IPS-15b (cell line): ENCODE measurements around the gene DEXI.

Source experiments
- H3K27me3 ChIP-seq: one replicate; pipeline ENCODE4 v1.6.1; 2013; ENCODE audit warnings: low read length; ENCODE audit not compliant: control insufficient read depth, insufficient read depth
- H3K36me3 ChIP-seq: one replicate; pipeline ENCODE4 v1.6.1; 2013; ENCODE audit warnings: low read length; ENCODE audit not compliant: control insufficient read depth, insufficient read depth
- H3K4me1 ChIP-seq: one replicate; pipeline ENCODE4 v1.6.1; 2013; ENCODE audit warnings: mild to moderate bottlenecking, low read length; ENCODE audit not compliant: control insufficient read depth, insufficient read depth
- H3K4me3 ChIP-seq: one replicate; pipeline ENCODE4 v1.5.1; 2013; ENCODE audit warnings: low read depth, low read length
- H3K9ac ChIP-seq: one replicate; pipeline ENCODE4 v1.6.1; 2013; ENCODE audit warnings: low read depth, mild to moderate bottlenecking, low read length
- H3K9me3 ChIP-seq: one replicate; pipeline ENCODE4 v1.6.1; 2013; ENCODE audit warnings: mild to moderate bottlenecking, low read length; ENCODE audit not compliant: control insufficient read depth, insufficient read depth

Gene DEXI

GRCh38 chr16:10979717-10980601, 37.7 kb upstream of the DEXI start:
- peaks cover 3% of the 10 kb centered on the region for H3K36me3 ChIP-seq
- no peak overlapping the region for H3K4me3 ChIP-seq
- H3K9ac ChIP-seq: no peak overlapping the region
- no peaks in the 10 kb centered on the region for H3K27me3 ChIP-seq
- no peaks in the 10 kb centered on the region for H3K4me1 ChIP-seq
- H3K9me3 ChIP-seq: no peaks in the 10 kb centered on the region

GRCh38 chr16:10978871-10979446, 36.7 kb upstream of the DEXI start:
- Histone ChIP-seq H3K36me3 (peaks cover 3% of the 10 kb centered on the region), H3K4me1 (no peaks in the 10 kb centered on the region), H3K9ac (no peak overlapping the region), H3K4me3 (no peak overlapping the region), H3K27me3 (no peaks in the 10 kb centered on the region), H3K9me3 (no peaks in the 10 kb centered on the region)

- H3K9me3 ChIP-seq: no peaks in the 10 kb centered on the region
- H3K36me3 ChIP-seq: no peaks in the 10 kb centered on the region
- no peaks in the 10 kb centered on the region for H3K27me3 ChIP-seq
- H3K4me1 ChIP-seq: no peaks in the 10 kb centered on the region
- H3K9ac ChIP-seq: no peak overlapping the region
- no peak overlapping the region for H3K4me3 ChIP-seq
These were observed 35.9 kb upstream of the DEXI start for GRCh38 chr16:10978124-10978523.

- H3K4me1 ChIP-seq: peaks cover 3% of the 10 kb centered on the region
- H3K9ac ChIP-seq: no peak overlapping the region
- no peaks in the 10 kb centered on the region for H3K9me3 ChIP-seq
- no peaks in the 10 kb centered on the region for H3K27me3 ChIP-seq
- H3K4me3 ChIP-seq: no peak overlapping the region
- no peaks in the 10 kb centered on the region for H3K36me3 ChIP-seq
These were observed 34.4 kb upstream of the DEXI start for GRCh38 chr16:10976634-10977033.

- Histone ChIP-seq H3K4me3 (no peak overlapping the region), H3K4me1 (peaks cover 3% of the 10 kb centered on the region), H3K9ac (no peak overlapping the region), H3K36me3 (no peaks in the 10 kb centered on the region), H3K9me3 (no peaks in the 10 kb centered on the region), H3K27me3 (no peaks in the 10 kb centered on the region)
These were observed 30.7 kb upstream of the DEXI start for GRCh38 chr16:10972819-10973464.

- H3K27me3 ChIP-seq: no peaks in the 10 kb centered on the region
- H3K4me1 ChIP-seq: peaks cover 3% of the 10 kb centered on the region
- no peak overlapping the region for H3K4me3 ChIP-seq
- peak overlapping the region; percentile 0 for H3K9ac ChIP-seq
- no peaks in the 10 kb centered on the region for H3K36me3 ChIP-seq
- H3K9me3 ChIP-seq: no peaks in the 10 kb centered on the region
These were observed 30.0 kb upstream of the DEXI start for GRCh38 chr16:10972108-10972818.

- peaks cover 3% of the 10 kb centered on the region for H3K4me1 ChIP-seq
These were observed 29.3 kb upstream of the DEXI start for GRCh38 chr16:10971560-10971961.

GRCh38 chr16:10970065-10970464, 27.8 kb upstream of the DEXI start:
- H3K27me3 ChIP-seq: no peaks in the 10 kb centered on the region
- no peak overlapping the region for H3K9ac ChIP-seq
- H3K4me1 ChIP-seq: peaks cover 3% of the 10 kb centered on the region
- H3K36me3 ChIP-seq: peaks cover 4% of the 10 kb centered on the region
- H3K9me3 ChIP-seq: no peaks in the 10 kb centered on the region
- no peak overlapping the region for H3K4me3 ChIP-seq

More at GRCh38 chr16:10971560-10971961, 29.3 kb upstream of the DEXI start:
- H3K9me3 ChIP-seq: no peaks in the 10 kb centered on the region
- H3K9ac ChIP-seq: peak overlapping the region; percentile 0
- no peak overlapping the region for H3K4me3 ChIP-seq
- H3K36me3 ChIP-seq: peaks cover 4% of the 10 kb centered on the region
- no peaks in the 10 kb centered on the region for H3K27me3 ChIP-seq

GRCh38 chr16:10969615-10970014, 27.3 kb upstream of the DEXI start:
- Histone ChIP-seq H3K4me3 (no peak overlapping the region), H3K27me3 (no peaks in the 10 kb centered on the region), H3K36me3 (peaks cover 4% of the 10 kb centered on the region), H3K9me3 (no peaks in the 10 kb centered on the region), H3K9ac (no peak overlapping the region), H3K4me1 (peaks cover 3% of the 10 kb centered on the region)

GRCh38 chr16:10968498-10968897, 26.2 kb upstream of the DEXI start:
- Histone ChIP-seq H3K27me3 (no peaks in the 10 kb centered on the region), H3K4me3 (no peak overlapping the region), H3K9me3 (no peaks in the 10 kb centered on the region), H3K4me1 (peaks cover 3% of the 10 kb centered on the region), H3K9ac (no peak overlapping the region), H3K36me3 (peaks cover 6% of the 10 kb centered on the region)

- Histone ChIP-seq H3K9ac (no peak overlapping the region), H3K4me3 (no peak overlapping the region), H3K27me3 (no peaks in the 10 kb centered on the region), H3K36me3 (peaks cover 12% of the 10 kb centered on the region), H3K9me3 (no peaks in the 10 kb centered on the region), H3K4me1 (peaks cover 3% of the 10 kb centered on the region)
These were observed 25.7 kb upstream of the DEXI start for GRCh38 chr16:10967986-10968385.
